HG02678 (cell line): Measurements from ENCODE around the gene PASK.
A peak's percentile ranks its signal among the peaks of the same experiment; 100 is the strongest.

ENCODE experiments used
- ATAC-seq: cut with Tn5 transposase; IDR thresholded peaks from one replicate; pipeline ENCODE4 v1.9.1; 2021; ENCODE audit warnings: mild to moderate bottlenecking, moderate library complexity; ENCODE audit not compliant: unreplicated experiment

PASK gene

DNA sequence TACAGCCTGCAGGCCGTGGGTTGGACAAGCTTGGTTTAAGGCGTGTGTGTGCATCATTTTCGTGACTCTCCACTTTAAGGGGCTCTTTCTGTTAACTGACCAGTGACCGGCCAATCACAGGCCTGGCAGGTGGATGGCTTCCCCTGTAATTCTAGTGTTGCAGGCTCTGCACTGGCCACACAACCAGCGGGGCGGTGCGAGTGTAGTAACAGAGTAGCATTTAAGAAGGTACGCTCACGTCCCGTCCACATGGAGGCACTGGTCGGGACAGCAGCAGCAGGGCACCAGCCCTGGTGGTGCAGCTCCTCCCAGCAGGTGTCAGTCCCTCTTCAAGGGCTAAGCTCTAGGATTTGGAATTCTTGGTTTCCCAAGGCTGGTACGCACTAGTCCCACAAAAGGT, 31.2 kb upstream of the PASK start:
- no peak for ATAC-seq

DNA sequence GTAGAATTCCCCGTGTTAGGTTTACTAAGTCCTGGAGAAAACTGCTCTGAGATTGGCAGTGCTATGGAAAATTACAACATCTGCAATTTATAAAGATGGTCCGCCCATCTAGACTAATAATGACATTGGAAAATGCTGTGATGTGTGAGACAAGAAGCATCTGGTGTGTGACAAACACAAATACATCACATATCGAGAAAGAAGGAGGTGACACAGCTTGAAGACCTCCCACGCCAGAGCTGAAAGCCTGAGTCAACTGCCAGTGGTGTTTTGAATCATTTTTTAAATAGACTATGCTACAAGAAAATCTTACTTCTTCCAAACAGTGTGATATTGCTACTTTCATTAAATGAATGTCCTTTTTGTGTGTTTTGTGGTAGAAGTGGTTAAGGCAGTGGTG, 30.6 kb upstream of the PASK start:
- no peak for ATAC-seq

DNA sequence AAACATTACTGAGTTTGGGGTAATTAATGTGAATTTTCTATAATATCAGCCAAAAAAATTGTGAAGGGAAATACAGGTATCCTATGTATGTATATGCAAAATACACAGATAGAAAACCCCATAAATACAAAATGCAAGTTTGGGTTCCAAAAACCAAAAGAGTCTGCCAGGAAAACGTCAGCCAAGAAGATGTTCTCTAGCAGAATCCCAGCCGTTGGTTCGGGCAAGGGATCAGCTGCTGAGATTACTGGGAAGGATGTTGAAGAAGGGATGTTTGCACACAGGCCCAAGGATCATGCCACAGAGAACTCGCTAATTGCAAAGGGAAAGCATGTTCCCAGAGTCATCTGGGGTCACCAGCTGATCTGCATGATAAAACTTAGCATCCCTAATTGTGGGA, 29.7 kb upstream of the PASK start:
- no peak for ATAC-seq

DNA sequence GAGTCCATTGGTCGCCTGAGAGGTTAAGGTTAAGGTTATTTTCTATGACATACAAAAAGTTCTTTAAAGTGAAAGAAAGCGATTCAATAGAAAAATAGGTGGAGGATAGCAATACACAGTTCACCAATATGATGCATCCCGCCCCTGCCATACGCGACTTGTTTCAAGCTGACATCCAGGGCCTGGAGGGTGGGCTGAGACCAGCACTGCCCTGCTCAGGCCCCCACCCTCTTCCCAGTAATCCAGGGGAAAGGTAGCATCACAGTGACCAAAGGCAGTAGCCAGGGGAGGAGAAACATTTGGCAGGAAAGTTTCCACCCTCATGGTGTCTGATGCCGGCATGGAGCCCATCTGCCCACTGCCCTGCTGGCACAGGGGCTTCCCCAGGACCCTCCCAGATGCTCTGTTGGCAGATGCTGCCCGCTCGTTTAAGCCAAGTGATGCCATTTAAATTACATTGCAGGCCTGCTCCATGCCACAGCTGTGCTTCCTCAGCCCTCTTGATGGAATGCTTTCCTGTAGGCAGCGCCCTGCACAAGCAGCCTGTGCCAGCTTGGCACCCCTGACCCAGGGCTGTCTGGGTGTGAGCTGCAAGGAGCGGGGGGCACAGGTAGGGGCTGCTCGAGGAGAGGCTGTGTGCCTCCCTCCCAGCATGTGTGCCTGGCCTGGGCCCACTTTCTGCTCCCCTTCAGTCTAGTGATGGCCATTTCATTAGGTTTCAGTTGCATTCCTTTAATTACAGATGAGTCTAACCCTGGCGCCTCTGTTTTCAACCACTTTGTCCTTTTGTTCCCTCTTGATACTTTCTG, 28.5 kb upstream of the PASK start:
- no peak for ATAC-seq

DNA sequence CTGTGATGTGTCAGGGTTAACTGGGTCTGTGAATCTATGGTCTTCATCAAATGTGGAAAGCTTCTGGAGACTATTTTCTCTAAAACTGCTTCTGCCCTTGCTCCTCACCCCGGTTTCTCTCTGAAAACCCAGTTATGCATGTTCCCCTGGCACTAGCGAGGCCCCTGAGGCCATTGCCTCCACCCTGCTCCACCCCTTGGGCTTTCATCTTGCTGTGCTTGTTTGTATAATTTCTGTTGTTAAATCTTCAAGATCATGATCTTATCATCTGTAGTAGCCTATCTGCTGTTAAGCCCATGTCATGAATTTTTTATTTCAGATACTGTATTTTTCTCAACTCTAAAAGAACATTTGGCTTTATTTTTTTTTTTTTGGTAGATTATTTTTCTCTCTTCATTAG, 24.3 kb upstream of the PASK start:
- ATAC-seq = no peak

DNA sequence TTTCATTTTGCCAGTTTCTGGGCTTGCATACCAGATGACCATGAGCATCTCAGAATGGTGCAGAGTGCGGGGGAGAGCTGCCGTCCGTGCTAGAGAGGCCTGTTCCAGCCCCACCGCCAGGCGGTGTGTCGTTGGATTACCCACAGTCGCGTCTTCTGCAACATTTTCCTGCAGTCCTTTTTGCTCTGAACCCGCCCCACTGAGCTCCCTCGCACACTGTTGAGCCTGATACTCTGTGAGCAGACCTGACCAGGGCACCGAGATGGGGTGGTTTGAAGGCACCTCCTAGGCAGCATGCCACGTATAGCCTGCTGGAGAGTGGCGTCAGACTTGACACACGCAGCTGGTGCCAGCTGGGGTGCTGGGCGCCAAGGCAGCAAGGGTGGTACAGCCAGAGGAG, 19.1 kb upstream of the PASK start:
- ATAC-seq = no peak

DNA sequence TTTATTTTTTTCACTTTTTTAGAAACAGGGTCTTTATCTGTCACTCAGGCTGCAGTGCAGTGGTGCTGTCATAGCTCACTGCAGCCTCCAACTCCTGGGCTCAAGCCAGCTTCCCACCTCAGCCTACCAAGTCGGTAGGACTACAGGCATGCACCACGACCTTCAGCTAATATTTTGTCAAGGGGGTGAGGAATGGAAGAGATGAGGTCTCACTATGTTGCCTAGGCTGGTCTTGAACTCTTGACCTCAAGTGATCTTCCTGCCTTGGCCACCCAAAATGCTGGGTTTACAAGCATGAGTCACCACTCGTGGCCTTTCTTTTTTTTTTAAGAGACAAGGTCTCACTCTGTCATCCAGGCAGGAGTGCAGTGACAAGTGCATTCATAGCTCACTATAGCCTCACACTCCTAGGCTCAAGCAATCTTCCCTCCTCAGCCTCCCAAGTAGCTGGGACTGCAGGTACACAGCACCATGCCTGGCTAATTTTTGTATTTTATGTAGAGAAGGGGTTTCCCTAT, 14.4 kb upstream of the PASK start:
- no peak for ATAC-seq

DNA sequence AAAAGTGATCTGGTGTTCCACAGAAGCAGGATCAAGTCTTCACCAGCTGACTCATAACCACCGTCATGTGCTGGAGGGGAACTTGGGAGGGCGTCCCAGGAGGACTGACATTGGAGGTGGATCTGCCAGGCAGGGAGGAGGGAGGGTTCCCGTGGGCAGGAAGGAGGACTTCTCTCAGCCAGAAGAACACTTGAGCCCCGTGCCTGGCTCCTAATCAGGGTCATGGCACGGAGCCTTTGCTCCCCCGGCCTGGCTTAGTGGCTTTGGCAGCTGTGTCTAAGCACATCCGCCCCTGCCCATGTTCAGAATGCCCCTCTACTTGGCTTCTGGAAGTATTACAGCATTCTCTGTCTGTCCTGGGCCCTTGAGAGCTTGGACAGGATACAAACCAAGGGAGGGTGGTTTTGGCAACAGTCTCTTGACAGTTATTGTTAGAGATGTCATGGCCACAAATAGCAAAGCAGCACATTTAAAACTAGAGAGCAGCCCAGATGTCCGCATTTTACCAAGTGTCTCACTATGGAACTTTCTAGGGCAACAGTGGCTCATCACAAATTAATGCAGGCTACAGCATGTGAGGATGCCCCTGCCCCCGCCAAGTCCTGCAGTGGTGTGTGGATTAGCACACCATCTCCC, 12.5 kb upstream of the PASK start:
- no peak for ATAC-seq

DNA sequence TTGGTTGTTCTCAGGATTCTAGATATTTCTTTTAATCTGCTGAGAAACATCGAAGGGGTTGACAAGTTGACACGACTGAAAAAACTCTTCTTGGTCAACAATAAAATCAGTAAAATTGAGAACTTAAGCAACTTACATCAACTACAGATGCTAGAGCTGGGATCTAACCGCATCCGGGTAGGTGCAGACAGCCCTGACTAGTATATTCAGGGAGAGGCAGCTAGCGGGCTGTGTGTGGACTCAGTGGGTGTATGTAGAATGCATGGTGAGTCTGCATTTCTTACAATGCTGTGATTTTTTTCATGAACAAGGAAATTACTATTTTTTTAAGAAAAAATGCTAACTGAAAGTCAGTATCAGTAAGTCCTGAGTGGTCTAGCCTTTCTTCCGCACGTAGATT, 11.0 kb upstream of the PASK start:
- ATAC-seq = no peak

DNA sequence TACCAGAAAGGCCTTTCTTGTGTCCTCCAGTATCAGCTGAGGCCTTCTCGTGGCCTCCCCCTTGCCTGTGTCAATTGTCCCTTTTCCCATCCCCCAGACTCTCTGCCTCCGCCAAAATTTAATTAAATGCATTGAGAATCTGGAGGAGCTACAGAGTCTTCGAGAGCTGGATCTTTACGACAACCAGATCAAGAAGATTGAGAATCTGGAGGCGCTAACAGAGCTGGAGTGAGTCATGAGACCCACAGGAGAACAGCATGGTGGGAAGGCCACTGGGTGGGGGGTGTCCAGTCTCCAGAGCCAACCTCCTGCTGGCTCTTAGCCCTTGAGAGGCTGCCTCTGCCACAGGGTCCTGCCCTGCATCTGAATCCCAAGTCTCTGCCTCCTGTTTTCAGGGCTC, 9.8 kb upstream of the PASK start:
- ATAC-seq = no peak

DNA sequence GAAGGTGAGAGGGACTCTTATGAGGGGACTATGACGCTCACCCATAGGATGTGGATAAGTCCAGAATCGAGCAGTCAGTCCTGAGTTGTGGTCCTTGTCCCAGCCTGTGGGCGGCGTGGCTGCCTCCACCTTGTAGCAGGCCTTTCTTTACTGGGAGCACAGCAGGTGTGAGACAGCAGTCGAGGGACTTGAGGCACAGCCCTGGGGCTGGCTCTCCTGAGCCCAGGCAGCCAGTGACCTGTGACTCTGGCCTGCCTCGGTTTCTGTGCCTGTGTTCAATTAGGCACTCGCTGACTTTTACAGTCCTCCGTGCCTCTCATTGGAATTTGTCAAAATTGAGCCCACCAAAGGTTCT, 9.3 kb upstream of the PASK start:
- ATAC-seq = no peak

DNA sequence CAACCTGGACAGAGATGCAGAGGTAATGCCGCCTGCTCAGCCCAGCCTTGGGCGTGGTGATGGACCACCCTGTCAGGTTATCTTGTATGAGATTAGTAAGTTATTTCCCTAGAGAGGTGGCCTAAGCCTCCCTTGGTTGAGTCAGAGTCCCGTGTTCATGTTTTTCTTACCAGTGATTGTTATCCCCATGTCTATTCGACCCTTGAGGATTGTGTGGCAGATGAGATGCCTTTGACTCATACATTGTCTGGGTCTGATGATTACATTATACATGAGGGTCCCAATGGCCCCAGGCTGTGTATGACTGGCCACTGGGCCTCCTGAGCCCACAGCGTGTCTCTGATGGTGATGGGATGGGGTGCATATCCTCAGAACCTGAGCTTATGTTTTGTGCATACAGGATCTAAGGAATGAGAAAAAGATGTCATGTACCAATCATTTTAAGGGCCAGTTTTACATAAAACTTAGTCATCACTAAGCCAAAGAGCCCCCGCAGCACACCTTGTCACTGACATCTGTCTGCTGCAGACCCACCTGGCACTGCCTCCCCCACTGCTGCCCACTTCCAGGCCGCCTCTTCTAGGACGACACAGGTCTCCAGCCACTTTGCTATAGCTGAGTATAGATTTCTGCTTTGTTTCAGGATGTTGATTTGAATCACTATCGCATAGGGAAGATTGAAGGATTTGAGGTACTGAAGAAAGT, 8.7 kb upstream of the PASK start:
- no peak for ATAC-seq

DNA sequence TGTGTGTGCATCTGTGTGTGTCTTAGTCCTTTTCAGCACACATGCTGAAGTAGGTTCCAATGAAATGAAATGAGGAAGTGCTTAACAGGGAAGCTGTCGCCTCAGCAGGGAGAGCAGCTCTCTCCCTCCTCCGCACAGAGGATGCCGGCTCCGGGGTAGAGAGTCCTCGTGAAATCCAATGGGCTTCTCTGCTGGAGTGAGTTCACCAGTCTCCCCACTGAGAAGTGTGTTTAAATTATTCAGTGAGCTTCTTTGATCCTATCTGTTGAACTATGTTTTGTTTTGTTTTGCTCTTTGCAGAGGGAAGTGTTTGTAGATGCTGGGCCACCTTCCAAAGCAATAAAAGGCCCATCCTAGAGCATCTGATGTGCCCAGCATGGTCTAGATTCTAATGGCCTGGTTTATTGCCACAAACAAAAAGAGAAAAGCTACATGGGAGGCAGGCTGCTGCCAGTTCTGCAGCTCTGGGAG, 7.7 kb upstream of the PASK start:
- ATAC-seq = no peak

DNA sequence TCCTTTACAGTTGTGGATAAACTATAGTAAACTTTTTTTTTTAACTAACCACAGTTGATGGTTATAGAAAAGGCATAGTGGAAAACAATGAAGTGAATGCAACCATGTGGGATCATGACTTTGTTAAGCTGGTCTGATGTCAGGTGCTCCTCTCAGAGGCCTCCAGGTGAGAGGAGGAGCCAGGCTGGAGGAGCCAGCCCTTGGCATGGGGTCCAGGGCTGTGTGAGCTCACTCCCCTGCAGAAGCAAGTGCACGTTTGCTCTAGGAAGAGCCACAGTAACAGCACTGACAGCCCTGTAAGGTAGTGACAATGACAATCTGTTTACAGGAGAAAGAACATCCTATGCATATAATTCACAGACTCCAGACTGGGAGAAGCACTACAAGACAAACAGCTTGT, 6.7 kb upstream of the PASK start:
- ATAC-seq = no peak

DNA sequence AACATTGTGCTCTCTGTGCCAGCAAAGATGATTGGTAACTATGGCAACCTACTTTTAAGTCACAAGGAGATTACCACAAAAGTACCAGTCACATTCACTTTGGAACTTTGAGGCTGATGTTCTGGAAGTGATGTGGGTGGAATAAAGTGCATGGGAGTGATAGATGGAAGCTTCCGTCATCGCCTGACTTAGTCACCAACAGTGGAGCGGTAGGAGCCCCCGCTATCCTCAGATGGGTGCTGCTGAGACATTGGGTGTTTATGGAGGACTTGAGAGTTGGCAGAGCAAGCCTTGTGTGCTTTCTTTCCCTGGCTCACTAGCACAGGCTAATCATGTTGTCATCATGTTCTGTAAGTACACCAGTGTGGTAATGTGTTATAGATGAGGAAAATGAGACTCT, 5.6 kb upstream of the PASK start:
- no peak for ATAC-seq

DNA sequence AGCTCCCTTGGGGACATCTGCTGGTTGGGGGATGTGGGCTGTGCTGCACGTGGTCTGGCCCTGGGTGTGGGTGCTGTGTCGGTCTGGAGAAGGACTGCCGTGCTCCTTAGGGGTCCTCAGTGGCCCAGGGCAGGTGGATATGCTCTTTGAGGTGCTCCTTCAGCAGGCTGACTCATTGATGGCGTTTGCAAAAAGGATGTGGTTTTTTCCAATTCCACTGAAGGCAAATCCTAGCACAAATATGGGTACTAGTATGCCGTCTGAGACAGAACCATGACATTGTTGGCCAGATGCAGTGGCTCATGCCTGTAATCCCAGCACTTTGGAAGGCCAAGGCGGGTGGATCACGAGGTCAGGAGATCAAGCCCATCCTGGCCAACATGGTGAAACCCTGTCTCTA, 4.3 kb upstream of the PASK start:
- ATAC-seq = no peak

DNA sequence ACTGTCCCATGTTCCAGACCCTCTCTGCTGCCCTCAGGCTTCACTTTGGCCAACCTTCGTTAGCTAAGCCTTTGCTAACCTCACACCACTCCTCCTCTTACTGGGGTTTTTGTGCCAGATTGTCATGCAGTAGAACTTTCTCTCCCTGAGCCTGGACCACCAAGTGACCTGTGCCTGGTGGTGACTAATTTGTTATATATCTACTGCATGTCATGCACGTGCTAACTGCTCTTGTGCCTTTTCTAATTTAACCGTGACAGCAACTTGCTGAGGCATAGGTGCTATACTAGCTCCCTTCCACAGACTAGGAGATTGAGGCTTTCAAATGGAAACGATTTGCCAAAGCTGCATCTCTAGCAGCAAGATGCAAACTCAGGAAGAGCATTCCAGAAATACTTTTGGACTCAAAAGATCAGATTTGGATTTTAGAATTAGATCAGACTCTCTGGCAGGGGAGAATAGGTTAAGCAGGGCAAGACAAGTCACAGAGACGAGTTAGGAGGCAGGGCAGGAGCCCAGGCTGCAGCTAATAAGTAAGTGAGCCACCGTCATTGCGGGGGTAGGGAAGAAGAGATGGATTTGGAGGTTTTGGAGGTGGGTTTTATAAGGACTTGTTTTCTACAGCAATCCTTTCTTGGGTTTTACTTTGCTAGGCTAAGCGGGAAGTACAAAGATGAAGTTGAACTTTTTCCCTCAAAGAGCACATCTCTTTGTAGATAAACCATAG, 2.8 kb upstream of the PASK start:
- no peak for ATAC-seq

DNA sequence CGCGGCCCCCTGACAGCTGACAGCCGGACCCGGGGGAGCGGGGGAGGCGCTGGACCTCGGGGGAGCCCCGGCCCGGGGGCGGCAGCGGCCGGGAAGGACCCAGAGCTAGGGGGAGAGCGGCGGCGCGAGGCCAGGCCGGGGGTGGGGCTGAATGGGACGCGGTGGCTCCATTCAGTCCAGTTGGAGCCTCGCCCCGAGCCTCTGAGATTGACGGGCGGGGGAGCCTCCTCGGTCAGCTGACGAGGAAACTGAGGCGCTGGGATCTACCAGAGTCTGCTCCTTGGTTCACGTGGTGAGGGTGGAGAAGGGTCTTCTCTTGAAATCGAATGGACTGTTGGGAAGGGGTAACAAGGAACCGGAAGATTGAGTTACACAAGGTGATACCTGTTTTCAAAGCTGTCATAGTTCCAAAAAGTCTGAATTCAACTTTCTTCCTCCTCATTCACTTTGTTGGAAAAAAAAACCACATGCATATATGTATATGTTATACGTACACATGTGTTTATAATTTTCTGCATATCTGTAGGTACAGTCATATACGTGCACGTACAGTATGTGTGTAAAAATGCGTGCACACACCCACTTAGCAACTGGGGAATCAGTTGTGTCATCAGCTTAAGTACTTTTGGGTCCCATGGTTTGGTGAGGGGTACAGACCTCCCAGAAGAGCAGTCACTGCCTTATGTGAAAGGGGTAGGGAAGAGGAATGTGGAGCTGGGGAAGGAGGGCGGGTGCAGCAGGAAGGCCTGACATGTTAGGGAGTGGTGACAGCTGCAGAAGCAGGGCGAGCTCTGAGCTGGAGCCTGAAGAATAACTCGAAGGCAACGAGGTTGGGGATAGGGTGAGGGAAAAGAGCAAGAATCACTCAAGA, 1.6 kb upstream of the PASK start:
- ATAC-seq = no peak

DNA sequence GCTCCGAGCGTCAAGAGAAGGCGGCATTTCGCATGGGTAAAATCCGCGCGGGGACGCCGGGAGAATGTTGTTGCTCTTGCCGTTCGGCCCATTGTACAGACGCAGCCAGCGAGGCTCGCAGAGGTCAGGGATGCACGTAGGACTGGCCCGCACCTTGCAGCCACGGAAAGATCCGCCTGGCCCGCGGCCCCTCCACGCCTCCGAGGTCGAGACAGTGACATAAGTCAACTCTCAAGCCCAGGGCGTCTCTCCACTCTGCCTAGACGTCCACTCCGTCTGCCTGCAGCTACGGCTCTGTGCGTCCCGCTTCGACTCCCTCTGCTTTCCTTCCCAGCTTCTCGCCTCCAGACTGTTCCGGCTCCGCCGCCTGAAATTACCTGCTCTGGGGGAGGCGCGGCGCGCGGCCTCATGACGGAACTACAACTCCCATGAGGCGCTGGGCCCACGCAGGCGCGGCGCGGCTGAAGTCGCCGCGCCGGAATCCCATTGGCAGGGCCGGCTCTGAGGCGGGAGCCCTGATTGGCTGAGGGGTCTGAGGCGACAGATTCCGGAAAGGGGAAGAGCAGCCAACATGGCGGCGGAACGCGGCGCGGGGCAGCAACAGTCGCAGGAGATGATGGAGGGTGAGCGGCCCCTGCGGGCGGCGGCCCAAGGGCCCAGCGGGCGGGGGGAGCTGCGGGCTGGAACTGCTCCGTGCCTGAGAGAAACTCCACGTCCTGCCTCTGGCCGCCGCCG, 820 bp upstream of the PASK start, which contains the start of gene PPP1R7:
Gene PPP1R7 (plus strand): TSS at position 543 of the 735 bp plus-strand sequence. CDS start 29 bp downstream, at position 572.
- ATAC-seq = peak; percentile 78

DNA sequence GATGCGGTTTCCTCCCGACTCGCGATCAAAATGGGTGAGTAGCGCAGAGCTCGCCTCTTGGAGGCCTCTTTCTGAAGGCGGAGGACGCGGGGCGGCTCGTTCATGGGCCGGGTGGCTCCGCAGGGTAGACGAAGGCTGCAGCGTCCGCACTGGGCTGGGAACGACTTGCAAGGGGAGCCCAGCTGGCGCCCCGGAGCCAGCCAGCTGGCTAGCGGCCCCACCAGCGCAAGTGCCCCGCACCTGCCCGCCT, 328 bp upstream of the PASK start:
- ATAC-seq = no peak
